HepG2 (cell line): ENCODE measurements around the gene ZFP62. TPM values are rescaled to one million over a fixed set of nuclear protein-coding genes. Genes with fewer than 3 reads are reported as not detected.

Source experiments
- BCL3 ChIP-seq: sonication (generic); formaldehyde crosslinking; IDR thresholded peaks from 2 replicates; pipeline ENCODE4 v1.5.1; 2020; ENCODE audit warnings: mild to moderate bottlenecking, missing genetic modification reagents, moderate library complexity
- DMAP1 ChIP-seq: IDR thresholded peaks from 2 replicates; pipeline ENCODE4 v1.6.1; 2016
- DZIP1 ChIP-seq: sonication (generic); formaldehyde crosslinking; IDR thresholded peaks from 2 replicates; pipeline ENCODE4 v1.5.0; 2020; ENCODE audit warnings: mild to moderate bottlenecking, missing genetic modification reagents
- FOXP4 ChIP-seq: sonication (generic); formaldehyde crosslinking; IDR thresholded peaks from 2 replicates; pipeline ENCODE4 v1.4.0; 2020; ENCODE audit warnings: missing genetic modification reagents
- IKZF4 ChIP-seq: sonication (generic); formaldehyde crosslinking; IDR thresholded peaks from 2 replicates; pipeline ENCODE4 v1.5.1; 2020; ENCODE audit warnings: borderline replicate concordance, mild to moderate bottlenecking, low read depth, missing genetic modification reagents; ENCODE audit errors: not compliant biosample characterization
- MXI1 ChIP-seq: IDR thresholded peaks from 3 replicates; pipeline ENCODE4 v1.6.1; 2012; ENCODE audit warnings: low read depth, low read length, inconsistent platforms, borderline replicate concordance
- SAP130 ChIP-seq: IDR thresholded peaks from 2 replicates; pipeline ENCODE4 v1.6.1; 2016; ENCODE audit warnings: low read depth
- SIN3A ChIP-seq: IDR thresholded peaks from 2 replicates; pipeline ENCODE4 v1.6.1; 2011; ENCODE audit warnings: low read depth, mild to moderate bottlenecking, control low read depth, low read length, borderline replicate concordance
- SOX13 ChIP-seq, 3 experiments: fragments of 450-650 bp in 1 of 3; sonication (generic) in 1 of 3; formaldehyde crosslinking in 1 of 3; IDR thresholded peaks in 2 of 3; conservative IDR thresholded peaks in 1 of 3; 2 replicates each; pipeline versions ENCODE4 v1.5.0 to v1.6.1; 2016 to 2020; ENCODE audit warnings: antibody characterized with exemption in 1 of 3, mild to moderate bottlenecking in 1 of 3, missing compliant biosample characterization in 1 of 3, missing genetic modification reagents in 1 of 3, moderate library complexity in 1 of 3
- SP4 ChIP-seq: sonication (generic); formaldehyde crosslinking; IDR thresholded peaks from 2 replicates; pipeline ENCODE4 v1.8.1; 2023; ENCODE audit warnings: mild to moderate bottlenecking, missing genetic modification reagents
- TBP ChIP-seq: sonication (generic); formaldehyde crosslinking; IDR thresholded peaks from 2 replicates; pipeline ENCODE4 v1.5.0; 2020; ENCODE audit warnings: missing genetic modification reagents
- ZBTB8A ChIP-seq: sonication (generic); formaldehyde crosslinking; IDR thresholded peaks from 2 replicates; pipeline ENCODE4 v1.4.0; 2020; ENCODE audit warnings: mild to moderate bottlenecking, low read depth, missing genetic modification reagents, borderline replicate concordance
- ZFP36L1 ChIP-seq: sonication (generic); formaldehyde crosslinking; IDR thresholded peaks from 2 replicates; pipeline ENCODE4 v1.8.0; 2022; ENCODE audit warnings: mild to moderate bottlenecking, missing genetic modification reagents, moderate library complexity
- ZFX ChIP-seq: sonication (generic); formaldehyde crosslinking; IDR thresholded peaks from 2 replicates; pipeline ENCODE4 v1.4.0; 2020; ENCODE audit warnings: mild to moderate bottlenecking, low read depth, missing genetic modification reagents, moderate library complexity
- ZFY ChIP-seq: sonication (generic); formaldehyde crosslinking; IDR thresholded peaks from 2 replicates; pipeline ENCODE4 v1.4.0; 2020; ENCODE audit warnings: missing genetic modification reagents
- ZNF232 ChIP-seq: sonication (generic); formaldehyde crosslinking; IDR thresholded peaks from 2 replicates; pipeline ENCODE4 v1.4.0; 2020; ENCODE audit warnings: missing genetic modification reagents, borderline replicate concordance
- ZNF616 ChIP-seq: sonication (generic); formaldehyde crosslinking; IDR thresholded peaks from 2 replicates; pipeline ENCODE4 v1.5.0; 2020; ENCODE audit warnings: low read depth, mild to moderate bottlenecking, missing genetic modification reagents
- polyA plus RNA-seq, 8 experiments: library from polyadenylated mRNA; depleted of rRNA in 3 of 8; stranded (reverse) in 7 of 8; unstranded in 1 of 8; fragments of >200 nt; fragmentation: Illumina TruSeq in 4 of 8; extraction: Trizol in 4 of 8; gene quantifications; 2 replicates each; pipeline versions ENCODE4 v1.2.1 to v1.2.3, GENCODE V29; 2011 to 2016; ENCODE audit warnings: low read depth in 4 of 8, missing spikeins in 1 of 8, mixed read lengths in 1 of 8; ENCODE audit not compliant: insufficient read depth in 1 of 8
- total RNA-seq, 5 experiments: library from RNA; depleted of rRNA; stranded (reverse); fragments of >200 nt; fragmentation: Illumina TruSeq; extraction: Trizol; gene quantifications; 2 replicates each; pipeline ENCODE4 v1.2.3, GENCODE V29; 2016; ENCODE audit warnings: low read depth in 1 of 5
- TF ChIP-seq, protein P1 (sequence below): sonication (generic); formaldehyde crosslinking; IDR thresholded peaks from 2 replicates; pipeline ENCODE4 v1.4.0; 2020; ENCODE audit warnings: low read depth, missing genetic modification reagents

Gene ZFP62
- total and polyA plus RNA-seq, 2 of the 13 experiments (the other 11 are each of a cell fraction or from before 2014, with no cell fraction given) = 8.2 to 19.4 TPM

DNA sequence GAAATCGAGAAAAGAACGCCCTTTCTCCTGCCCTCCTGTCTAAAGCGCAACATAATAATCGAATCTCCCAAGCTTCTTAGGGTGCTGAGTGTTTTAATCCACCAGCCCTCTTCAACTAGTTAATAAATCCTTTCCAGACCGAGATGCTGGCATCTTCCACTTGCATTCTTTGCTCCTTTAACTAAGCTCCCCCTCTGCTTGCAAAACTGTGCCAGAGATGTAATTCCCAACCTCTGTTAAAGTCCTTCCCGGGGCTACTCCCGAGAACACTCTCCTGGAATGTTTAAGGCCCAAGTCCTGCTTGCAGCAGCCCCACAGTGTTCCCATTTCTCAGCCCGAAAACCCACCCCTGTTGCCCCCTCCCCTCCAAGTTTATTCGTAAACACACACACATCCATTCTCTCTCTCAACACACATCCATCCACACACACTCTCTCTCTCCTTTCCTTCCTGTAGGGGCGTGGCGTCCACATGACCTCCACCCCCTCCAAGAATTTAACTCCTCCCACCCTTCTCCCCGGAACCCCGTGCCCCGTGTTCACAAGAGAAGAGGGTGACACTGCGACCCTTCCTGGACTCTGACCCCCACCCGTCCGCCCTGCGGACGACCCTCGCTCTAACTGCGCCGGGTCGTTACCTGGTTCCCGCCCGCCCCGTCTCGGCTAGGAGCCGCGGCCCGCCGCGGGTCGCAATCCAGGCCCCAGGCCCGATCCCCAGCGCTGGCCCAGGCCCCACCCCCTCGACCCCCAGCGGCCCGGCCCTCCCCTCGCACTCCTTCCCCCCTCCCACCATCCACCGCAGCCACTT lies 51.5 kb downstream of the ZFP62 start (continued):
- TF ChIP-seq SOX13 (IDR thresholded peaks at IDR 0.05) (no peak), SOX13 (CRISPR knock-in tag; conservative IDR thresholded peaks at IDR 0.05 in 1 of 2, IDR thresholded peaks at IDR 0.05 in 1 of 2) (peak in 1 of 2 experiments; percentile 15; a peak in 1 of 4 replicates), ZNF616 (CRISPR knock-in tag) (peak; percentile 21; the same call in 1 of the 2 replicates), SAP130 (CRISPR knock-in tag) (peak; percentile 86), TBP (CRISPR knock-in tag) (no peak), FOXP4 (CRISPR knock-in tag) (peak; percentile 75), ZFX (peak; percentile 65), ZNF232 (CRISPR knock-in tag) (0 out of 2 replicates have a peak, but pooled peaks have one; percentile 25), ZBTB8A (0 out of 2 replicates have a peak, but pooled peaks have one; percentile 6), SP4 (CRISPR knock-in tag) (no peak), DMAP1 (CRISPR knock-in tag) (no peak), ZFY (CRISPR knock-in tag) (peak; percentile 83), BCL3 (CRISPR knock-in tag) (no peak), SIN3A (peak; percentile 47; the same call in 1 of the 2 replicates), MXI1 (peak; percentile 72; the same call in 1 of the 3 replicates), IKZF4 (CRISPR knock-in tag) (no peak), ZFP36L1 (0 out of 2 replicates have a peak, but pooled peaks have one; percentile 35), DZIP1 (CRISPR knock-in tag) (no peak)
- TF ChIP-seq, protein P1, sequence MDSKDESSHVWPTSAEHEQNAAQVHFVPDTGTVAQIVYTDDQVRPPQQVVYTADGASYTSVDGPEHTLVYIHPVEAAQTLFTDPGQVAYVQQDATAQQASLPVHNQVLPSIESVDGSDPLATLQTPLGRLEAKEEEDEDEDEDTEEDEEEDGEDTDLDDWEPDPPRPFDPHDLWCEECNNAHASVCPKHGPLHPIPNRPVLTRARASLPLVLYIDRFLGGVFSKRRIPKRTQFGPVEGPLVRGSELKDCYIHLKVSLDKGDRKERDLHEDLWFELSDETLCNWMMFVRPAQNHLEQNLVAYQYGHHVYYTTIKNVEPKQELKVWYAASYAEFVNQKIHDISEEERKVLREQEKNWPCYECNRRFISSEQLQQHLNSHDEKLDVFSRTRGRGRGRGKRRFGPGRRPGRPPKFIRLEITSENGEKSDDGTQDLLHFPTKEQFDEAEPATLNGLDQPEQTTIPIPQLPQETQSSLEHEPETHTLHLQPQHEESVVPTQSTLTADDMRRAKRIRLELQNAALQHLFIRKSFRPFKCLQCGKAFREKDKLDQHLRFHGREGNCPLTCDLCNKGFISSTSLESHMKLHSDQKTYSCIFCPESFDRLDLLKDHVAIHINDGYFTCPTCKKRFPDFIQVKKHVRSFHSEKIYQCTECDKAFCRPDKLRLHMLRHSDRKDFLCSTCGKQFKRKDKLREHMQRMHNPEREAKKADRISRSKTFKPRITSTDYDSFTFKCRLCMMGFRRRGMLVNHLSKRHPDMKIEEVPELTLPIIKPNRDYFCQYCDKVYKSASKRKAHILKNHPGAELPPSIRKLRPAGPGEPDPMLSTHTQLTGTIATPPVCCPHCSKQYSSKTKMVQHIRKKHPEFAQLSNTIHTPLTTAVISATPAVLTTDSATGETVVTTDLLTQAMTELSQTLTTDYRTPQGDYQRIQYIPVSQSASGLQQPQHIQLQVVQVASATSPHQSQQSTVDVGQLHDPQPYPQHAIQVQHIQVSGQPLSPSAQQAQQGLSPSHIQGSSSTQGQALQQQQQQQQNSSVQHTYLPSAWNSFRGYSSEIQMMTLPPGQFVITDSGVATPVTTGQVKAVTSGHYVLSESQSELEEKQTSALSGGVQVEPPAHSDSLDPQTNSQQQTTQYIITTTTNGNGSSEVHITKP (CRISPR knock-in tag) = no peak
